ENCODE data around the gene ASPSCR1. TPM values are rescaled to one million over a fixed set of nuclear protein-coding genes. Genes with fewer than 3 reads are reported as not detected.

Gene ASPSCR1
- total RNA-seq, 2 experiments from 2014 or later, result 77.8 to 89.1 TPM

DNA sequence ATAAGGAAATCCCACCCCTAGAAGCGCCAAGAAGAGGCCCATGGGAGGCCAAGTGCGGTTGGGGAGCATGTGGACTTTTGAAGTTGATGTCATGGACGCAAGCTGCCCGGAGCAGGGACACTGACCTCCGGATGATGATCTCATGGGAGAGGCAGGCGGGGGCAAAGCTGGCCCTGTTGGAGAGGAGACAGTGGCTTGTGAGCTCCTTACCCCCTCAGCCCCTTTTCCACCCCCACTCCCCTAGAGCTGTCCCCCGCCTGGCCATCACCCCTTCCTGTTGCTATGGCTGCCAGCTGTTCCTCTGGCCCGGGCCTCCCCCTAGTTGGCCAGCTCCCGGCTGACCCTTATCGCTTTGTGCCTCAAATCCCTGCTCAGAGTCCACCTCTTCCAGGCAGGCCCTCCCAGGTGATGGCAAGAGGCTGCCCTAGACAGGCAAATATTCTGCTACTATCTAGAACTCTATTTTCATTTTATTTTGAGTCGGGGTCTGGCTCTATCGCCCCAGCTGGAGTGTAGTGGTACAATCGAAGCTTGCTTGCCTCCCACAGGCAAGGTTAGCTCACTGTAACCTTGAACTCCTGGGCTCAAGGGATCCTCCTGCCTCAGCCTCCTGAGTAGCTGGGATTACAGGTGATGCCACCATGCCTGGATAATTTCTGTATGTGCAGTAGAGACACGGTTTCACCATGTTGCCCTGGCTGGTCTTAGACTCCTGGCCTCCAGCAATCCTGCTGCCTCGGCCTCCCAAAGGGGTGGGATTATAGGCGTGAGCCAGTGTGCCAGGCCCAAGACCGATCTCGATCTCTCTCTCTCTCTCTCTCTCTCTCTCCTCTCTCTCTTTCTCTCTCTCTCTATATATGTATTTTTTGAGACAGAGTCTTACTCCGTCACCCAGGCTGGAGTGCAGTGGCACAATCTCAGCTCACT is 23.0 kb upstream of the ASPSCR1 start:
- Histone ChIP-seq H3K9me2 (ENCODE audit: insufficient read depth, low read length) (no peaks in the 10 kb centered on the region), H3K4me3 (ENCODE audit: low read depth, low read length, poor library complexity, severe bottlenecking) (no peak overlapping the region), H3K4me2 (ENCODE audit: low read length) (no peak overlapping the region), H4K20me1 (ENCODE audit: insufficient read depth, low read length) (no peaks in the 10 kb centered on the region), H3K36me3 (ENCODE audit: insufficient read depth, low read length) (no peaks in the 10 kb centered on the region), H3K4me1 (ENCODE audit: insufficient read depth, low read length, poor library complexity, severe bottlenecking) (peaks cover 14% of the 10 kb centered on the region), H3K27ac (ENCODE audit: low read depth, low read length, poor library complexity, severe bottlenecking) (no peak overlapping the region), H2AFZ (ENCODE audit: low read length) (no peak overlapping the region), H3K79me2 (ENCODE audit: insufficient read depth, low read depth, low read length) (no peaks in the 10 kb centered on the region), H3K9me3 (ENCODE audit: low read length) (no peaks in the 10 kb centered on the region)
- intact Hi-C loops (cut with micrococcal nuclease; ENCODE audit: unreplicated experiment), result no loop called here
- no peak for DNase-seq (ENCODE audit: low spot score)
- ChIA-PET CTCF (ENCODE audit: unreplicated experiment) (no interaction called here), POLR2A (no interaction called here)
- TF ChIP-seq, protein P1, sequence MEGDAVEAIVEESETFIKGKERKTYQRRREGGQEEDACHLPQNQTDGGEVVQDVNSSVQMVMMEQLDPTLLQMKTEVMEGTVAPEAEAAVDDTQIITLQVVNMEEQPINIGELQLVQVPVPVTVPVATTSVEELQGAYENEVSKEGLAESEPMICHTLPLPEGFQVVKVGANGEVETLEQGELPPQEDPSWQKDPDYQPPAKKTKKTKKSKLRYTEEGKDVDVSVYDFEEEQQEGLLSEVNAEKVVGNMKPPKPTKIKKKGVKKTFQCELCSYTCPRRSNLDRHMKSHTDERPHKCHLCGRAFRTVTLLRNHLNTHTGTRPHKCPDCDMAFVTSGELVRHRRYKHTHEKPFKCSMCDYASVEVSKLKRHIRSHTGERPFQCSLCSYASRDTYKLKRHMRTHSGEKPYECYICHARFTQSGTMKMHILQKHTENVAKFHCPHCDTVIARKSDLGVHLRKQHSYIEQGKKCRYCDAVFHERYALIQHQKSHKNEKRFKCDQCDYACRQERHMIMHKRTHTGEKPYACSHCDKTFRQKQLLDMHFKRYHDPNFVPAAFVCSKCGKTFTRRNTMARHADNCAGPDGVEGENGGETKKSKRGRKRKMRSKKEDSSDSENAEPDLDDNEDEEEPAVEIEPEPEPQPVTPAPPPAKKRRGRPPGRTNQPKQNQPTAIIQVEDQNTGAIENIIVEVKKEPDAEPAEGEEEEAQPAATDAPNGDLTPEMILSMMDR (conservative IDR thresholded peaks at IDR 0.05; ENCODE audit: low read length), result no peak
- TF ChIP-seq EZH2phosphoT487 (IDR thresholded peaks at IDR 0.05; ENCODE audit: borderline replicate concordance, low read depth, low read length), result no peak
- no TSS peak for BruUV-seq (replicated peaks)

DNA sequence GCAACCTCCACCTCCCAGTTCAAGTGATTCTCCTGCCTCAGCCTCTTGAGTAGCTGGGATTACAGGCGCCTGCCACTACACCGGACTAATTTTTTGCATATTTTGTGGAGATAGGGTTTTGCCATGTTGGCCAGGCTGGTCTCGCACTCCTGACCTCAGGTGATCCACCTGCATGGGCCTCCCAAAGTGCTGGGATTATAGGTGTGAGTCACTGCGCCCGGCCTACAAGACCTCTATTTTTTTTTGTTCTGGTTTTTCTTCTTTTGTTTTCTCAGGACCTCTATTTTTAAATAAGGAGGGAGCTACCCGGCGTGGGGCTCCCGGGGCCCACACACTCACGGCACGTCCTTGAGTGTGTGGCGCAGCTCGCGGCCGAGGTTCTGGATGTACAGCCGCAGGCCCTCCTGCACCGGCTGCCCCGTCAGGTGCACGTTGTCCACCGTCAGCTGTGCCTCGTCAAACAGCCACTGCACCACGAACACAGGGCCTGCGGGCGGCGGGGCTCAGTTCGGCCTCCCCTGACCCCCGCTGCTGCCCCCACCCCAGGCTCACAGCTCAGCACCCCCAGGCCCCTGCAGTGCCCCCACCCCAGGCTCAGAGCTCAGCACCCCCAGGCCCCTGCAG is 22.3 kb upstream of the ASPSCR1 start:
- no peaks in the 10 kb centered on the region for H3K36me3 ChIP-seq (ENCODE audit: insufficient read depth, low read length)
- H3K4me1 ChIP-seq (ENCODE audit: insufficient read depth, low read length, poor library complexity, severe bottlenecking), result peaks cover 19% of the 10 kb centered on the region
- H3K79me2 ChIP-seq (ENCODE audit: insufficient read depth, low read depth, low read length), result no peaks in the 10 kb centered on the region
- no peaks in the 10 kb centered on the region for H3K9me3 ChIP-seq (ENCODE audit: low read length)
- no peaks in the 10 kb centered on the region for H4K20me1 ChIP-seq (ENCODE audit: insufficient read depth, low read length)
- no peaks in the 10 kb centered on the region for H3K9me2 ChIP-seq (ENCODE audit: insufficient read depth, low read length)
- ChIA-PET CTCF (ENCODE audit: unreplicated experiment) (no interaction called here), POLR2A (interaction anchor here (0.7 kb wide), 1 partner anchor 513 kb away, joined by 7 read pairs; no protein-coding TSS in a partner anchor)
- no peak overlapping the region for H3K27ac ChIP-seq (ENCODE audit: low read depth, low read length, poor library complexity, severe bottlenecking)
- intact Hi-C loops (cut with micrococcal nuclease; ENCODE audit: unreplicated experiment), result no loop called here
- no peak overlapping the region for H3K4me3 ChIP-seq (ENCODE audit: low read depth, low read length, poor library complexity, severe bottlenecking)
- DNase-seq (ENCODE audit: low spot score), result no peak
- H3K4me2 ChIP-seq (ENCODE audit: low read length), result no peak overlapping the region
- H2AFZ ChIP-seq (ENCODE audit: low read length), result no peak overlapping the region
- BruUV-seq (replicated peaks), result no TSS peak
- no peak for TF ChIP-seq EZH2phosphoT487 (IDR thresholded peaks at IDR 0.05; ENCODE audit: borderline replicate concordance, low read depth, low read length)

DNA sequence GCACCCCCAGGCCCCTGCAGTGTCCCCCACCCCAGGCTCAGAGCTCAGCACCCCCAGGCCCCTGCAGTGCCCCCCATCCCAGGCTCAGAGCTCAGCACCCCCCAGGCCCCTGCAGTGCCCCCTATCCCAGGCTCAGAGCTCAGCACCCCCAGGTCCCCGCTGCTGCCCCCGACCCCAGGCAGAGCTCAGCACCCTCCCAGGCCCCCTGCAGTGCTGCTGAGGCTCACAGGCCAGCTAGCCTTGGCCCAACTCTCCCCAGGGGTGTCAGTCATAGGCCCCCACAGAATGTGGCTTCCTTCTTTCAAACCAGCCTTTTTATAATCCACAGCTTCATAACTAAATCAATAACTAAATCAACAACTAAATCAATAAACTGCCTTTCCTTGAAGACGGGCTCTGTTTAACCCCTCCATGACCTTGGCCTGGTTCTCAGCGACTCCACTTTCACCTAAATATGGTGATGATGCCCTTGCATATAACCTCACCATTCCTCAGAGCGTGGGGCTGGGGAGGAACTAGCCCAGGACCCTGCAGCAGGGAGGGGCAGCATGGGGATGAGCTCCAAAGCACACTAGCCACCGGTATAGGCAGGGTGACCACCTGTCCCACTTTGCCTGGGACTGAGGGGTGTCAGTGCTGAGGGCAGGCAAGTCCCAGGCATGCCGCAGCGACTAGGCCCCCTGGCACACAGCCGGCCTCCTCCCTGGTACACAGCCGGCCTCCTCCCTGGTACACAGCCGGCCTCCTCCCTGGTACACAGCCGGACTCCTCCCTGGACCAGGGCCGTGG is 21.5 kb upstream of the ASPSCR1 start:
- Histone ChIP-seq H3K4me3 (ENCODE audit: low read depth, low read length, poor library complexity, severe bottlenecking) (no peak overlapping the region), H3K79me2 (ENCODE audit: insufficient read depth, low read depth, low read length) (no peaks in the 10 kb centered on the region), H3K9me3 (ENCODE audit: low read length) (no peaks in the 10 kb centered on the region), H3K9me2 (ENCODE audit: insufficient read depth, low read length) (no peaks in the 10 kb centered on the region), H3K4me1 (ENCODE audit: insufficient read depth, low read length, poor library complexity, severe bottlenecking) (peaks cover 19% of the 10 kb centered on the region), H3K4me2 (ENCODE audit: low read length) (no peak overlapping the region), H4K20me1 (ENCODE audit: insufficient read depth, low read length) (no peaks in the 10 kb centered on the region), H3K27ac (ENCODE audit: low read depth, low read length, poor library complexity, severe bottlenecking) (no peak overlapping the region), H2AFZ (ENCODE audit: low read length) (no peak overlapping the region), H3K36me3 (ENCODE audit: insufficient read depth, low read length) (no peaks in the 10 kb centered on the region)
- BruUV-seq (replicated peaks), result no TSS peak
- DNase-seq (ENCODE audit: low spot score), result no peak
- TF ChIP-seq, protein P1 (conservative IDR thresholded peaks at IDR 0.05; ENCODE audit: low read length), result no peak
- no peak for TF ChIP-seq EZH2phosphoT487 (IDR thresholded peaks at IDR 0.05; ENCODE audit: borderline replicate concordance, low read depth, low read length)
- ChIA-PET POLR2A (interaction anchor here (0.7 kb wide), 1 partner anchor 512 kb away, joined by 7 read pairs; no protein-coding TSS in a partner anchor), CTCF (ENCODE audit: unreplicated experiment) (interaction anchor here (0.6 kb wide), 1 partner anchor 12 kb away, joined by 9 read pairs; no protein-coding TSS in a partner anchor)
- intact Hi-C loops (cut with micrococcal nuclease; ENCODE audit: unreplicated experiment), result no loop called here
